Keratinocyte (primary cell): ENCODE results near the gene IL15. TPM values are rescaled to one million over a fixed set of nuclear protein-coding genes. Genes with fewer than 3 reads are reported as not detected.

ENCODE experiments used
- DNase-seq: peaks from one replicate; pipeline ENCODE4 v3.0.0-alpha.2; 2011; ENCODE audit warnings: low read depth, missing footprints, low spot score
- FAIRE-seq: peaks from 2 replicates; lab custom pipeline; 2011; peaks lifted over from hg19 to GRCh38; lab: Jason Lieb, UNC
- H2AFZ ChIP-seq: 2 replicates; pipeline ENCODE4 v1.6.0; 2012; ENCODE audit warnings: low read length, control low read depth, inconsistent platforms; ENCODE audit not compliant: control insufficient read depth
- H3K27ac ChIP-seq: 2 replicates; pipeline ENCODE4 v1.5.1; 2011; ENCODE audit warnings: low read length; ENCODE audit not compliant: control insufficient read depth, insufficient read depth
- H3K27me3 ChIP-seq: 3 replicates; pipeline ENCODE4 v1.6.0; 2011; ENCODE audit warnings: low read length; ENCODE audit not compliant: control insufficient read depth, insufficient read depth; ENCODE audit errors: extremely low read depth
- H3K36me3 ChIP-seq, 2 experiments: 2 replicates in 1 of 2; 3 replicates in 1 of 2; pipeline ENCODE4 v1.5.1; 2011; ENCODE audit warnings: low read length in 2 of 2, mild to moderate bottlenecking in 1 of 2; ENCODE audit not compliant: control insufficient read depth in 2 of 2, insufficient read depth in 2 of 2; ENCODE audit errors: extremely low read depth in 1 of 2
- H3K4me1 ChIP-seq: 3 replicates; pipeline ENCODE4 v1.5.1; 2011; ENCODE audit warnings: low read length; ENCODE audit not compliant: control insufficient read depth, insufficient read depth; ENCODE audit errors: extremely low read depth
- H3K4me2 ChIP-seq: 3 replicates; pipeline ENCODE4 v1.6.0; 2011; ENCODE audit warnings: low read depth, low read length; ENCODE audit not compliant: control insufficient read depth, insufficient read depth; ENCODE audit errors: extremely low read depth
- H3K4me3 ChIP-seq, 3 experiments: fragments of 200-600 bp in 1 of 3; sonication (generic) in 1 of 3; 2 replicates in 2 of 3; 3 replicates in 1 of 3; pipeline ENCODE4 v1.5.1; 2011 to 2016; ENCODE audit warnings: low read length in 3 of 3, mild to moderate bottlenecking in 3 of 3, control low read depth in 2 of 3, inconsistent platforms in 1 of 3, low read depth in 1 of 3, mixed read lengths in 1 of 3, mixed run types in 1 of 3, moderate library complexity in 1 of 3; ENCODE audit not compliant: control insufficient read depth in 2 of 3, insufficient read depth in 2 of 3; ENCODE audit errors: extremely low read depth in 1 of 3
- H3K79me2 ChIP-seq: 2 replicates; pipeline ENCODE4 v1.6.0; 2012; ENCODE audit warnings: low read length; ENCODE audit not compliant: control insufficient read depth, insufficient read depth
- H3K9ac ChIP-seq: 3 replicates; pipeline ENCODE4 v1.6.0; 2011; ENCODE audit warnings: low read length; ENCODE audit not compliant: control insufficient read depth, insufficient read depth; ENCODE audit errors: extremely low read depth
- H3K9me1 ChIP-seq: 3 replicates; pipeline ENCODE4 v1.6.0; 2011; ENCODE audit warnings: low read length; ENCODE audit not compliant: control insufficient read depth, insufficient read depth; ENCODE audit errors: extremely low read depth
- H3K9me3 ChIP-seq: 2 replicates; pipeline ENCODE4 v1.5.1; 2012; ENCODE audit warnings: low read depth, low read length; ENCODE audit not compliant: control insufficient read depth
- H4K20me1 ChIP-seq: 3 replicates; pipeline ENCODE4 v1.6.0; 2011; ENCODE audit warnings: low read length; ENCODE audit not compliant: control insufficient read depth, insufficient read depth; ENCODE audit errors: extremely low read depth
- EZH2 ChIP-seq: IDR thresholded peaks from one replicate; pipeline ENCODE4 v1.6.1; 2012; ENCODE audit warnings: inconsistent platforms, mild to moderate bottlenecking, low read length, moderate library complexity
- dilution Hi-C: fragments of 300-500 bp; cut with MboI; formaldehyde crosslinking; loops from one replicate; pipeline ENCODE4 v1.7.0; 2020; ENCODE audit warnings: low sequenced_read_pairs; ENCODE audit not compliant: extremely low pct_ligation_motif_present
- polyA plus RNA-seq, 5 experiments: library from polyadenylated mRNA; depleted of rRNA in 3 of 5; stranded (reverse) in 3 of 5; stranded (forward) in 1 of 5; unstranded in 1 of 5; fragments of >200 nt; gene quantifications; 1 replicate in 1 of 5; 2 replicates in 3 of 5; 3 replicates in 1 of 5; pipeline versions ENCODE4 v1.2.1 to v1.2.3, GENCODE V29; 2011 to 2012; ENCODE audit warnings: missing spikeins in 2 of 5, low read depth in 1 of 5, low replicate concordance in 1 of 5
- TF ChIP-seq, protein P1 (sequence below), 3 experiments: IDR thresholded peaks in 1 of 3; conservative IDR thresholded peaks in 1 of 3; optimal IDR thresholded peaks in 1 of 3; 2 replicates in 2 of 3; 3 replicates in 1 of 3; pipeline versions ENCODE3 to v1.5.1; 2011; ENCODE audit warnings: low read length in 3 of 3, mild to moderate bottlenecking in 3 of 3, moderate library complexity in 2 of 3, control low read depth in 1 of 3, inconsistent platforms in 1 of 3; ENCODE audit not compliant: insufficient read depth in 2 of 3; ENCODE audit errors: extremely low read depth in 1 of 3

Gene IL15
- polyA plus RNA-seq, 1 donor (not counting 4 experiments of a cell fraction or from before 2014, with no cell fraction given), result 1.4 TPM

DNA sequence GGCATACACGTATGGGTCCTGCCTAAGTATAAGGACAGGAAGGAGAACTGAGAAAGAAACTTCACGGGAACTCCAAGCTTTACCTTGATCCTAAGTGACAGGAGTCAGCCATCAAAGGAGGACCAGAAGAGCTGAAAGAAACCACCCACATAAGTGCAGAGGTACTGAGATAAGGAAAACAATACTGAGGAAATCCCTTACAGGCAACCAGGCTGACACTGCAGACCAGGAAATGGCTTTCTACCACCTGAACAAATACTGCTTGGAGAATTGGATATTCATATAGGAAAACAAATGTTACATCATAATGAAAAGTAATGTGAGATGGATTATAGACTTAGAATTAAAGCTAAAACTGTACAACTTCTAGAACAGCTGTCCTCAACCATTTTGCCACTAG is 127.0 kb downstream of the IL15 start:
- no peaks in the 10 kb centered on the region for H4K20me1 ChIP-seq
- dilution Hi-C loops, result no loop called here
- H3K4me2 ChIP-seq, result no peak overlapping the region
- no peak overlapping the region for H3K27ac ChIP-seq
- no peak for DNase-seq
- no peak overlapping the region for H2AFZ ChIP-seq
- H3K36me3 ChIP-seq, result no peaks in the 10 kb centered on the region
- TF ChIP-seq EZH2, result no peak
- TF ChIP-seq, protein P1, sequence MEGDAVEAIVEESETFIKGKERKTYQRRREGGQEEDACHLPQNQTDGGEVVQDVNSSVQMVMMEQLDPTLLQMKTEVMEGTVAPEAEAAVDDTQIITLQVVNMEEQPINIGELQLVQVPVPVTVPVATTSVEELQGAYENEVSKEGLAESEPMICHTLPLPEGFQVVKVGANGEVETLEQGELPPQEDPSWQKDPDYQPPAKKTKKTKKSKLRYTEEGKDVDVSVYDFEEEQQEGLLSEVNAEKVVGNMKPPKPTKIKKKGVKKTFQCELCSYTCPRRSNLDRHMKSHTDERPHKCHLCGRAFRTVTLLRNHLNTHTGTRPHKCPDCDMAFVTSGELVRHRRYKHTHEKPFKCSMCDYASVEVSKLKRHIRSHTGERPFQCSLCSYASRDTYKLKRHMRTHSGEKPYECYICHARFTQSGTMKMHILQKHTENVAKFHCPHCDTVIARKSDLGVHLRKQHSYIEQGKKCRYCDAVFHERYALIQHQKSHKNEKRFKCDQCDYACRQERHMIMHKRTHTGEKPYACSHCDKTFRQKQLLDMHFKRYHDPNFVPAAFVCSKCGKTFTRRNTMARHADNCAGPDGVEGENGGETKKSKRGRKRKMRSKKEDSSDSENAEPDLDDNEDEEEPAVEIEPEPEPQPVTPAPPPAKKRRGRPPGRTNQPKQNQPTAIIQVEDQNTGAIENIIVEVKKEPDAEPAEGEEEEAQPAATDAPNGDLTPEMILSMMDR (optimal IDR thresholded peaks at IDR 0.05 in 1 of 3, IDR thresholded peaks at IDR 0.05 in 1 of 3, conservative IDR thresholded peaks at IDR 0.05 in 1 of 3; ENCODE audit: extremely low read depth in 1 of 3, insufficient read depth in 2 of 3, low read length in 3 of 3), result no peak
- H3K79me2 ChIP-seq, result no peaks in the 10 kb centered on the region
- H3K9me3 ChIP-seq, result no peaks in the 10 kb centered on the region
- no peaks in the 10 kb centered on the region for H3K4me1 ChIP-seq
- no peaks in the 10 kb centered on the region for H3K27me3 ChIP-seq
- H3K4me3 ChIP-seq, result no peak overlapping the region
- FAIRE-seq, result no peak
- no peaks in the 10 kb centered on the region for H3K9me1 ChIP-seq
- no peak overlapping the region for H3K9ac ChIP-seq

DNA sequence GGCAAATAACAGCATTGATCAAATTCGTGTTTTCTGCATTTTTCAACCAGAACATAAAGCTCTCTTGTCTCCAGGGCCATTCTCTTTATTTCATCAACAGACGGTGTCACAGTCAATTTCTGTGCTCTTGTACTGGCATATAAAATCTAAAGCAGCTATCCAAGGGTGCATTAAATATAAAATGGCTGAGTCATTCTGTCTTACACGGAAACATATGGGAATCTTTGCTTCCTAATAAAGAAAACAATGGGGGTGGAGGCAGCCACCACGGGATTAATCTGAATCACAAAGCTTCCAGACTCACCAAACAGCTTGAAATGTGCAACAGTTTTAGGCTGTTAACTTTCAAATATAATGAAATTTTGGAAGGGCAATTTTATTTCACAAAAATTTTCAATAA is 132.6 kb downstream of the IL15 start:
- H3K27ac ChIP-seq, result no peak overlapping the region
- TF ChIP-seq EZH2, result no peak
- TF ChIP-seq, protein P1 (optimal IDR thresholded peaks at IDR 0.05 in 1 of 3, IDR thresholded peaks at IDR 0.05 in 1 of 3, conservative IDR thresholded peaks at IDR 0.05 in 1 of 3; ENCODE audit: extremely low read depth in 1 of 3, insufficient read depth in 2 of 3, low read length in 3 of 3), result no peak
- DNase-seq, result no peak
- H4K20me1 ChIP-seq, result no peaks in the 10 kb centered on the region
- no peak overlapping the region for H3K4me3 ChIP-seq
- no peak overlapping the region for H3K4me2 ChIP-seq
- no peaks in the 10 kb centered on the region for H3K9me1 ChIP-seq
- no peaks in the 10 kb centered on the region for H3K27me3 ChIP-seq
- no peak for FAIRE-seq
- no peaks in the 10 kb centered on the region for H3K4me1 ChIP-seq
- dilution Hi-C loops, result no loop called here
- no peaks in the 10 kb centered on the region for H3K79me2 ChIP-seq
- no peak overlapping the region for H3K9ac ChIP-seq
- no peaks in the 10 kb centered on the region for H3K36me3 ChIP-seq
- H3K9me3 ChIP-seq, result no peaks in the 10 kb centered on the region
- H2AFZ ChIP-seq, result no peak overlapping the region
